Caco-2 (cell line): ENCODE results near the gene CCR5. TPM values are rescaled to one million over a fixed set of nuclear protein-coding genes. Genes with fewer than 3 reads are reported as not detected.
"Not testable (repeated sequence)": the region's sequence is repeated elsewhere in the genome, so short reads cannot be mapped to it uniquely, and the experiment has no call there.

ENCODE experiments used
- BruUV-seq: library from RNA; stranded (reverse); fragments of 400-500 nt; replicated peaks from 2 replicates; lab custom pipeline; 2021; lab: Mats Ljungman, UMichigan
- CTCF ChIA-PET: fragments of 300-600 bp; sonication (Branson Sonifier 250); formaldehyde crosslinking; loops from one replicate; lab custom pipeline; 2022; ENCODE audit warnings: antibody characterized with exemption; lab: Charles Lee
- POLR2A ChIA-PET: fragments of 300-600 bp; sonication (Branson Sonifier 250); formaldehyde crosslinking; loops from one replicate; lab custom pipeline; 2022; ENCODE audit warnings: antibody characterized with exemption; lab: Charles Lee
- DNase-seq, 2 experiments: peaks; one replicate each; pipeline versions ENCODE4 v3.0.0 to v3.0.0-alpha.2; 2020 to 2022
- H3K27me3 ChIP-seq: replicated peaks from 2 replicates; pipeline ENCODE4 v1.6.0; 2011; ENCODE audit warnings: low read length; ENCODE audit not compliant: control insufficient read depth, insufficient read depth
- H3K36me3 ChIP-seq: 2 replicates; pipeline ENCODE4 v1.5.1; 2011; ENCODE audit warnings: low read length; ENCODE audit not compliant: control insufficient read depth, insufficient read depth
- H3K4me1 ChIP-seq: fragments of 250-450 bp; sonication (Bioruptor Pico); 2 replicates; pipeline ENCODE4 v1.5.1; 2020; ENCODE audit warnings: mild to moderate bottlenecking
- H3K4me3 ChIP-seq: 2 replicates; pipeline ENCODE4 v1.5.1; 2011; ENCODE audit warnings: low read depth, mild to moderate bottlenecking, control low read depth, low read length
- H3K9me3 ChIP-seq: fragments of 250-450 bp; sonication (Bioruptor Pico); 2 replicates; pipeline ENCODE4 v1.5.1; 2020; ENCODE audit warnings: mild to moderate bottlenecking, moderate library complexity
- H3K27ac Mint-ChIP-seq: one replicate; pipeline ENCODE4 v1.8.0; 2022; ENCODE audit warnings: mixed read lengths; ENCODE audit not compliant: unreplicated experiment
- H3K27me3 Mint-ChIP-seq: one replicate; pipeline ENCODE4 v1.8.0; 2022; ENCODE audit warnings: mixed read lengths; ENCODE audit not compliant: insufficient read depth, unreplicated experiment
- H3K36me3 Mint-ChIP-seq: one replicate; pipeline ENCODE4 v1.8.0; 2022; ENCODE audit warnings: mild to moderate bottlenecking, mixed read lengths; ENCODE audit not compliant: insufficient read depth, unreplicated experiment
- H3K4me1 Mint-ChIP-seq: one replicate; pipeline ENCODE4 v1.8.0; 2022; ENCODE audit warnings: low read depth, mixed read lengths; ENCODE audit not compliant: unreplicated experiment
- H3K4me3 Mint-ChIP-seq: one replicate; pipeline ENCODE4 v1.8.0; 2022; ENCODE audit warnings: mild to moderate bottlenecking, moderate library complexity, mixed read lengths; ENCODE audit not compliant: unreplicated experiment
- H3K9me3 Mint-ChIP-seq: one replicate; pipeline ENCODE4 v1.8.0; 2022; ENCODE audit warnings: mixed read lengths; ENCODE audit not compliant: unreplicated experiment
- intact Hi-C: fragments of 100-400 bp; cut with micrococcal nuclease; formaldehyde crosslinking; loops from one replicate; pipeline ENCODE4 v1.10.0; 2022; ENCODE audit not compliant: unreplicated experiment
- total RNA-seq: library from RNA; stranded (reverse); gene quantifications from 2 replicates; pipeline ENCODE4 v1.2.3, GENCODE V29; 2022
- TF ChIP-seq, protein P1 (sequence below), 2 experiments: fragments of 200-600 bp in 1 of 2; IDR thresholded peaks; 1 replicate in 1 of 2; 2 replicates in 1 of 2; pipeline versions ENCODE4 v1.5.1 to v1.8.0; 2011 to 2022; ENCODE audit warnings: antibody characterized with exemption in 1 of 2, control low read depth in 1 of 2, inconsistent platforms in 1 of 2, low read depth in 1 of 2, low read length in 1 of 2, mild to moderate bottlenecking in 1 of 2, moderate library complexity in 1 of 2; ENCODE audit not compliant: insufficient read depth in 1 of 2, severe bottlenecking in 1 of 2, unreplicated experiment in 1 of 2

The CCR5 gene
- total RNA-seq, 1 experiment from 2014 or later, result not detected

DNA sequence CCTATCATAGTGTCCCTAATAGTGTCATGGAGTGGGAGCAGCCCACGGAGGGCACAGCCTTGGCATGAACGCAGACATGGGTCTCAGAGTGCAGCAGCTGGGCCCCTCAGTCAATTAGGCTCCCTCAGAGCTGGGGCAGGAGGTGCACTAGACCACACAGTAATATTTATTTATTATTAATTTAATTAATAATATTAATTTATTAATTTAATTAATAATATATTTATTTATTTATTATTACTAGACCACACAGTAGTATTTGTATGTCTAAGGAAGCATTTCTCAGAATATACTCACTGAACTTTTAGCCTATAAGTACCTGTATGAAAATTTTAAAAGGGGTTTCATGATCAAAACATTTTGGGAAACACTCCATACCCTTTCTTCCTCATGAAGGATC is 30.8 kb downstream of the CCR5 start:
- H3K36me3 Mint-ChIP-seq, result no peaks in the 10 kb centered on the region
- no peaks in the 10 kb centered on the region for H3K9me3 Mint-ChIP-seq
- Histone ChIP-seq H3K4me1 (peaks cover 10% of the 10 kb centered on the region), H3K9me3 (no peaks in the 10 kb centered on the region), H3K36me3 (no peaks in the 10 kb centered on the region), H3K4me3 (no peak overlapping the region), H3K27me3 (no peaks in the 10 kb centered on the region)
- no peak overlapping the region for H3K4me3 Mint-ChIP-seq
- DNase-seq, result no peak
- no peak overlapping the region for H3K27ac Mint-ChIP-seq
- BruUV-seq, result no TSS peak
- CTCF ChIA-PET, result interaction anchor here (0.5 kb wide), 1 partner anchor 149 kb away, joined by 3 read pairs; no protein-coding TSS in a partner anchor
- POLR2A ChIA-PET, result no interaction called here
- no peaks in the 10 kb centered on the region for H3K27me3 Mint-ChIP-seq
- TF ChIP-seq, protein P1, sequence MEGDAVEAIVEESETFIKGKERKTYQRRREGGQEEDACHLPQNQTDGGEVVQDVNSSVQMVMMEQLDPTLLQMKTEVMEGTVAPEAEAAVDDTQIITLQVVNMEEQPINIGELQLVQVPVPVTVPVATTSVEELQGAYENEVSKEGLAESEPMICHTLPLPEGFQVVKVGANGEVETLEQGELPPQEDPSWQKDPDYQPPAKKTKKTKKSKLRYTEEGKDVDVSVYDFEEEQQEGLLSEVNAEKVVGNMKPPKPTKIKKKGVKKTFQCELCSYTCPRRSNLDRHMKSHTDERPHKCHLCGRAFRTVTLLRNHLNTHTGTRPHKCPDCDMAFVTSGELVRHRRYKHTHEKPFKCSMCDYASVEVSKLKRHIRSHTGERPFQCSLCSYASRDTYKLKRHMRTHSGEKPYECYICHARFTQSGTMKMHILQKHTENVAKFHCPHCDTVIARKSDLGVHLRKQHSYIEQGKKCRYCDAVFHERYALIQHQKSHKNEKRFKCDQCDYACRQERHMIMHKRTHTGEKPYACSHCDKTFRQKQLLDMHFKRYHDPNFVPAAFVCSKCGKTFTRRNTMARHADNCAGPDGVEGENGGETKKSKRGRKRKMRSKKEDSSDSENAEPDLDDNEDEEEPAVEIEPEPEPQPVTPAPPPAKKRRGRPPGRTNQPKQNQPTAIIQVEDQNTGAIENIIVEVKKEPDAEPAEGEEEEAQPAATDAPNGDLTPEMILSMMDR (IDR thresholded peaks at IDR 0.05; ENCODE audit: insufficient read depth in 1 of 2, low read depth in 1 of 2, low read length in 1 of 2, severe bottlenecking in 1 of 2, unreplicated experiment in 1 of 2), result no peak
- intact Hi-C loops, result no loop called here
- H3K4me1 Mint-ChIP-seq, result peaks cover 14% of the 10 kb centered on the region

DNA sequence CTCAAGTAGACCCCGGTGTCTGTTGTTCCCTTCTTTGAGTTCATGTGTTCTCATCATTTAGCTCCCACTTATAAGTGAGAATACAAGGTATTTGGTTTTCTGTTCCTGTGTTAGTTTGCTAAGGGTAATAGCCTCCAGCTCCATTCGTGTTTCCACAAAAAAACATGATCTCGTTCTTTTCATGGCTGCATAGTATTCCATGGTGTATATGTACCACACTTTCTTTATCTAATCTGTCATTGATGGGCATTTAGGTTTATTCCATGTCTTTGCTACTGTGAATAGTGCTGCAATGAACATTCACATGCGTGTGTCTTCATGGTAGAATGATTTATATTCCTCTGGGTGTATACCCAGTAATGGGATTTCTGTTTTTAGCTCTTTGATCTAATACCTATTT is 32.2 kb downstream of the CCR5 start:
- H3K4me3 ChIP-seq, H3K9me3 ChIP-seq, POLR2A ChIA-PET, H3K4me3 Mint-ChIP-seq, H3K9me3 Mint-ChIP-seq, H3K36me3 ChIP-seq, CTCF ChIA-PET, H3K27me3 ChIP-seq, H3K27me3 Mint-ChIP-seq, intact Hi-C loops, BruUV-seq, DNase-seq, H3K36me3 Mint-ChIP-seq, H3K27ac Mint-ChIP-seq: not testable (repeated sequence)
- peaks cover 17% of the 10 kb centered on the region for H3K4me1 ChIP-seq
- peaks cover 21% of the 10 kb centered on the region for H3K4me1 Mint-ChIP-seq

DNA sequence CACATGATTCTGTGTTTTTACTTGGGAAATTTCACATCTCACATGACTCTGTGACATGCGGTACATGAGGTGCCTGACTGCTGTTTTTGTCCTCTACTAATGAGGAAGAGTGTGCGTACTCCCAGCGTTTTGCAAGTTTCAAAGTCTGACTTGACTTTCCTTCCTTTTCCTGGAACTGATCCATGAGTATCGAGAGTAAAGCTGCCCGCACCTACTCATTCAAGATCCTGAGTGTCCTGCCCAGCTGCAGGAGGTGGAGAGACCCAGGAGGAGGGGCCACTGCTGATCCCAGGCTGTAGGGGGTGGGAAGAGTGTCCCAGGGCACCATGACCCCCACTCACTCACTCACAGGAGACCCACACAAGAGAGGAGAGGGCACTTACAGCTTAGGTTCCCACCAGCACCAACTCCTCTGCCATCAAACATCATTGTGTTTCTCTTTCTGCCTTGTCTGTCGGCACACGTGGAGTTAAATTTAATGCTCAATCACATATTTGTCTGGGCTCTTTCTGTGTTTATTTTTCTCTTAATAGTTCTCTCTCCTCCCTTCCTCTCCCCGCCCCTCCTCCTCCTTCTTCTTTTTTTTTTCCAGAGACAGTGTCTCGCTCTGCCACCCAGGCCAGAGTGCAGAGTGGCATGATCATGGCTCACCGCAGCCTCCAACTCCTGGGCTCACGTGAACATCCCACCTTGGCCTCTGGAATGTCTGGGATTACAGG is 34.7 kb downstream of the CCR5 start:
- Mint-ChIP-seq H3K4me3 (no peak overlapping the region), H3K27ac (no peak overlapping the region), H3K4me1 (peaks cover 21% of the 10 kb centered on the region), H3K36me3 (no peaks in the 10 kb centered on the region), H3K27me3 (no peaks in the 10 kb centered on the region), H3K9me3 (no peaks in the 10 kb centered on the region)
- Histone ChIP-seq H3K9me3 (no peaks in the 10 kb centered on the region), H3K4me1 (peaks cover 17% of the 10 kb centered on the region), H3K4me3 (no peak overlapping the region), H3K27me3 (no peaks in the 10 kb centered on the region), H3K36me3 (no peaks in the 10 kb centered on the region)
- intact Hi-C loops, result no loop called here
- TF ChIP-seq, protein P1 (IDR thresholded peaks at IDR 0.05; ENCODE audit: insufficient read depth in 1 of 2, low read depth in 1 of 2, low read length in 1 of 2, severe bottlenecking in 1 of 2, unreplicated experiment in 1 of 2), result no peak
- BruUV-seq, result no TSS peak
- no peak for DNase-seq
- POLR2A ChIA-PET, result no interaction called here
- CTCF ChIA-PET, result interaction anchor here (0.7 kb wide), 1 partner anchor 153 kb away, joined by 3 read pairs; no protein-coding TSS in a partner anchor
